Common myeloid progenitor, CD34-positive (primary cell): Measurements from ENCODE around the gene CCSER2.

Experiments used
- CTCF ChIA-PET: fragments of 350-600 bp; sonication (Branson Sonifier 250); formaldehyde crosslinking; loops from one replicate; lab custom pipeline; 2021; ENCODE audit warnings: antibody characterized with exemption; lab: Charles Lee
- POLR2A ChIA-PET: fragments of 350-600 bp; sonication (Branson Sonifier 250); formaldehyde crosslinking; loops from one replicate; lab custom pipeline; 2021; ENCODE audit warnings: antibody characterized with exemption; lab: Charles Lee
- DNase-seq, 3 donors: peaks; one replicate each; pipeline versions ENCODE4 v3.0.0 to v3.0.0-alpha.2; 2013
- H3K27ac ChIP-seq, 2 experiments: 1 replicate in 1 of 2; 2 replicates in 1 of 2; pipeline ENCODE4 v1.7.0; 2013; ENCODE audit warnings: inconsistent platforms in 2 of 2, low read length in 2 of 2, mild to moderate bottlenecking in 2 of 2, low read depth in 1 of 2, moderate library complexity in 1 of 2; ENCODE audit not compliant: severe bottlenecking in 2 of 2, insufficient read depth in 1 of 2, poor library complexity in 1 of 2
- H3K27me3 ChIP-seq, 5 experiments: replicated peaks in 2 of 5; 1 replicate in 3 of 5; 2 replicates in 2 of 5; pipeline versions ENCODE4 v1.6.1 to v1.7.0; 2013; ENCODE audit warnings: low read length in 4 of 5, mild to moderate bottlenecking in 2 of 5, moderate library complexity in 2 of 5, inconsistent platforms in 1 of 5; ENCODE audit not compliant: insufficient read depth in 5 of 5, control insufficient read depth in 4 of 5
- H3K36me3 ChIP-seq, 4 experiments: 1 replicate in 2 of 4; 2 replicates in 2 of 4; pipeline versions ENCODE4 v1.6.1 to v1.7.0; 2013; ENCODE audit warnings: low read length in 3 of 4, control low read depth in 1 of 4, mild to moderate bottlenecking in 1 of 4; ENCODE audit not compliant: control insufficient read depth in 4 of 4, insufficient read depth in 4 of 4
- H3K4me1 ChIP-seq, 4 experiments: 1 replicate in 3 of 4; 2 replicates in 1 of 4; pipeline versions ENCODE4 v1.6.1 to v1.7.1; 2013; ENCODE audit warnings: low read length in 3 of 4, mild to moderate bottlenecking in 3 of 4, control low read depth in 1 of 4, inconsistent platforms in 1 of 4, moderate library complexity in 1 of 4; ENCODE audit not compliant: control insufficient read depth in 4 of 4, insufficient read depth in 4 of 4; ENCODE audit errors: control extremely low read depth in 1 of 4
- H3K4me3 ChIP-seq, 7 experiments: 1 replicate in 4 of 7; 2 replicates in 3 of 7; pipeline versions ENCODE4 v1.5.1 to v1.7.0; 2013; ENCODE audit warnings: mild to moderate bottlenecking in 7 of 7, low read length in 6 of 7, moderate library complexity in 6 of 7, inconsistent platforms in 2 of 7, low read depth in 2 of 7, control low read depth in 1 of 7; ENCODE audit not compliant: insufficient read depth in 4 of 7, control insufficient read depth in 1 of 7; ENCODE audit errors: extremely low read depth in 1 of 7
- H3K9me3 ChIP-seq, 5 experiments: 1 replicate in 4 of 5; 2 replicates in 1 of 5; pipeline versions ENCODE4 v1.6.1 to v1.7.1; 2013; ENCODE audit warnings: low read length in 4 of 5, mild to moderate bottlenecking in 2 of 5, inconsistent platforms in 1 of 5, low read depth in 1 of 5, moderate library complexity in 1 of 5; ENCODE audit not compliant: control insufficient read depth in 4 of 5, insufficient read depth in 2 of 5; ENCODE audit errors: control extremely low read depth in 1 of 5
- WGBS: methylation state at CpG from one replicate; pipeline ENCODE4 v1.1.5; 2013; ENCODE audit not compliant: insufficient coverage; 5-methylcytosine and 5-hydroxymethylcytosine counted together

Gene CCSER2

GRCh38 chr10:84534168-84534567, 205.8 kb downstream of the CCSER2 start:
- ChIA-PET CTCF (interaction anchor here (0.7 to 10.9 kb wide), 8 partner anchors 8 to 277 kb away, joined by 3 to 139 read pairs (median 4); no protein-coding TSS in a partner anchor), POLR2A (no interaction called here)
- Histone ChIP-seq H3K27ac (no peak overlapping the region), H3K4me1 (no peaks in the 10 kb centered on the region), H3K4me3 (no peak overlapping the region), H3K9me3 (no peaks in the 10 kb centered on the region), H3K27me3 (peaks cover 0 to 10% (median 0%) of the 10 kb centered on the region in 5 experiments), H3K36me3 (no peaks in the 10 kb centered on the region)
- peak in 2 of 3 donors; percentile 22 to 28 for DNase-seq
- 63% methylated on average over 2 of the region's 2 CpGs for WGBS

DNA sequence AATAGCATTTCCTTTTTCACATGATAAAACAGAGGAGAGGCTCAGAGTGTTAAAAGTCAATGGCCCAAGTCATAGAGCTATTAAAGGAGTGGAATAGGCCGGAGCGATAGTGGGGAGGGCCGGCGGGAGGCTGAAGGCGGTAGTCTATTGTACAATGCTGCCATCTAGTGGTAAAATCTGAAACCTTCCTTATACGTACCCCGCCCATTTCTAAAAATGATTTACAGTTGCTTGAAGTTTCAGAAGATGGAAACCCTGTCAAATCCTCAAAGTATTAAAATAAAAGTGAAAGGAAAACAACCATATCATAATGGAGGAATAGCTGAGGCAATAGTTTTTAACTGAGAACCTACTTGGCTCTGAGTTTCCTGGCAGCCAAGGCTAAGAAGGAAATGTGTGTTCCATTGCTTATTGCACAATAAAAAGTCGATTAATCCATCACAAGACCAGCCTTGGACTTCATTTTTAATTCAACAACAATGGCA, 209.1 kb downstream of the CCSER2 start:
- POLR2A ChIA-PET = no interaction called here
- Histone ChIP-seq H3K27ac (no peak overlapping the region), H3K27me3 (peaks cover 0 to 42% (median 12%) of the 10 kb centered on the region in 5 experiments), H3K4me3 (no peak overlapping the region), H3K9me3 (no peaks in the 10 kb centered on the region), H3K36me3 (no peaks in the 10 kb centered on the region), H3K4me1 (peaks cover 0 to 9% (median 6%) of the 10 kb centered on the region in 4 experiments)
- CTCF ChIA-PET = interaction anchor here (0.6 to 10.9 kb wide), 31 partner anchors 10 to 389 kb away, joined by 3 to 139 read pairs (median 4); no protein-coding TSS in a partner anchor
- 0% methylated on average over 5 of the region's 8 CpGs for WGBS
- DNase-seq = peak; percentile 67 to 85 (median 79)

DNA sequence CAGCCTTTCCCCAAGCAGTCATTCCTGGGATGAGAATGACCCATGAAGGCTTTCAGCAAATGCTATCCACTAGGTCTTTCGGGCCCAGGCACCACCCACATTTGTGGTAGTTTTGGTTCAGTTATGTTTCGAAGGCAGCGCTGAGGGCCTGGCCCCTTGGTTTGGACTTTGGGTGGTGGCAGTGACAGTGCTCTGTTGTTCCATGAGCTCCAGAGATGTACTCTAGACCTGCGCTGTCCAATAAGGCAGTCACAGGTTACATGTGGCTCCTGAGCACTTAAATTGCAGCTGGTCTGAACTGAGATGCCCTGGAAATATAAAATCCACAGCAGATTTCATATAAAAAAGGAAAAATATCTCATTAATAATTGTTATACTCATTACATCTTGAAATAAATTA, 209.6 kb downstream of the CCSER2 start:
- Histone ChIP-seq H3K36me3 (no peaks in the 10 kb centered on the region), H3K4me3 (no peak overlapping the region), H3K4me1 (peaks cover 0 to 9% (median 6%) of the 10 kb centered on the region in 4 experiments), H3K27ac (no peak overlapping the region), H3K27me3 (peaks cover 0 to 47% (median 15%) of the 10 kb centered on the region in 5 experiments), H3K9me3 (no peaks in the 10 kb centered on the region)
- WGBS = 93% methylated on average over 4 of the region's 4 CpGs
- ChIA-PET CTCF (interaction anchor here (1.0 to 10.9 kb wide), 17 partner anchors 17 to 281 kb away, joined by 3 to 139 read pairs (median 9); no protein-coding TSS in a partner anchor), POLR2A (no interaction called here)
- DNase-seq = no peak

DNA sequence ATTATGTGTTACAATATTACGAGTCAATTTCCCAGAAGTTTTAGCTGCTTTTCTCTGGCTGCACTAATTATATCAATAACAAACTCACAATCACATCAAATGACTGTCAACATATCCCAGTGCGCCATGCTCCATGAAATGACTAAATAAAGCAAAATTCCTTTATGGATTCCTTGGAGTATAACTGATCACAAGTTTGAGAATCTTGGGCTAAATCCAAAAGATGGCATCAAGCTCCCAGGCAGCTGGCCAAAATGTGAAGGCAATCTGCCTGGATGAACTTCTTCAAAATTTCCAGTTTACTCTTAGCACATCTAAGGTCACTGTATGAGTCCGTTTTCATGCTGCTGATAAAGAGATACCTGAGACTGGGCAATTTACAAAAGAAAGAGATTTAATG, 210.8 kb downstream of the CCSER2 start:
- no peak for DNase-seq
- ChIA-PET POLR2A (no interaction called here), CTCF (interaction anchor here (1.1 to 10.9 kb wide), 7 partner anchors 10 to 282 kb away, joined by 3 to 139 read pairs (median 34); no protein-coding TSS in a partner anchor)
- H3K4me1 ChIP-seq = peaks cover 0 to 9% (median 6%) of the 10 kb centered on the region in 4 experiments
- H3K27ac ChIP-seq = no peak overlapping the region
- no peaks in the 10 kb centered on the region for H3K36me3 ChIP-seq
- WGBS = 91% methylated on average over 2 of the region's 3 CpGs
- H3K4me3 ChIP-seq = no peak overlapping the region
- no peaks in the 10 kb centered on the region for H3K9me3 ChIP-seq
- H3K27me3 ChIP-seq = peaks cover 0 to 55% (median 16%) of the 10 kb centered on the region in 5 experiments

DNA sequence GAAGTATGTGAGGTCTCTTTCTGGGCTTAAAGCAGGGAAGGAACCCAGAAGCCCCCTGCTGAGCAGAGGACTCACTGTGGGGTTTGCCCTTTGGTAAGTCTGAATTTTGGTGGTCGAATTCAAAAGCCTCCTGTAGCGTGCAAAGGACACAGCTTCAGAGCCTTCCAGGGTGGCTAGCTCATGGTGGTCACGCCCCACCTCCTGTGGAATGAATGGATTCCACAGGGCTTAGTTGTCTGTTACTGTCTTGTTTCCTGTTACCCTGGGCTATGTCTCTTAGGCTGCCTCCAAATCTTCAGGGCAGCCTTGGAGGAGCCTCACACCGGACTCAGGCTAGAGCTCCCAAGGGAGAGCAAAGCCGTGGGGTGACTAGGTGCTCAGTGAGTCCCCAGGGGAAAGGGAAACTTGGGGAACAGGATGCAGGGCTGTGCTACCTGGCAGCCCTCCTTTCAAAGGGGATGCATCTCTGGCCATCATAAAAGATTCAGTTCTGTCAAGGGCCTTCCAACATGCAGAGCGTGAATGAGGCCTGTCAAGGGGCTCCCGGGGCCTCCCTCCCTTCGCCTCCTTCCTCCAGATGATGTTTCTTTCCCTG, 211.7 kb downstream of the CCSER2 start:
- 40% methylated on average over 8 of the region's 8 CpGs for WGBS
- Histone ChIP-seq H3K4me1 (peaks cover 0 to 9% (median 6%) of the 10 kb centered on the region in 4 experiments), H3K36me3 (no peaks in the 10 kb centered on the region), H3K4me3 (peak overlapping the region in 3 of 7 experiments; percentile 41 to 67 (median 42)), H3K9me3 (no peaks in the 10 kb centered on the region), H3K27me3 (peaks cover 0 to 57% (median 16%) of the 10 kb centered on the region in 5 experiments), H3K27ac (no peak overlapping the region)
- ChIA-PET POLR2A (no interaction called here), CTCF (interaction anchor here (0.7 to 10.9 kb wide), 9 partner anchors 9 to 283 kb away, joined by 3 to 139 read pairs (median 11); no protein-coding TSS in a partner anchor)
- DNase-seq = no peak

GRCh38 chr10:84540617-84541288, 212.4 kb downstream of the CCSER2 start:
- POLR2A ChIA-PET = no interaction called here

More at GRCh38 chr10:84540617-84541288, 212.4 kb downstream of the CCSER2 start:
- Histone ChIP-seq H3K4me3 (peak overlapping the region in 5 of 7 experiments; percentile 13 to 67 (median 42)), H3K9me3 (no peaks in the 10 kb centered on the region), H3K27me3 (peaks cover 0 to 57% (median 16%) of the 10 kb centered on the region in 5 experiments), H3K36me3 (no peaks in the 10 kb centered on the region), H3K4me1 (peaks cover 0 to 9% (median 6%) of the 10 kb centered on the region in 4 experiments), H3K27ac (no peak overlapping the region)
- DNase-seq = peak; percentile 38 to 61 (median 56)
- CTCF ChIA-PET = interaction anchor here (1.1 to 10.9 kb wide), 8 partner anchors 8 to 284 kb away, joined by 3 to 139 read pairs (median 22); no protein-coding TSS in a partner anchor
- WGBS = 5% methylated on average over 28 of the region's 51 CpGs
